Activated T-cell treated with anti-CD3 and anti-CD28 coated beads, Interleukin-2, amount 50 U/mL, for 4 hours (primary cell): Measurements from ENCODE around the gene RNF19B. TPM values are rescaled to one million over a fixed set of nuclear protein-coding genes. Genes with fewer than 3 reads are reported as not detected.

Source experiments
- ATAC-seq, 2 donors: fragments of 200-7000 bp; cut with Tn5 transposase; one replicate each; pipeline ENCODE4 v1.10.0; 2021
- DNase-seq: peaks from one replicate; pipeline ENCODE4 v3.0.0-alpha.2; 2020
- H3K27me3 Mint-ChIP-seq: one replicate; pipeline ENCODE4 v1.8.0; 2021; ENCODE audit warnings: low read depth, mixed read lengths
- H3K36me3 Mint-ChIP-seq: one replicate; pipeline ENCODE4 v1.8.0; 2022; ENCODE audit warnings: mixed read lengths; ENCODE audit not compliant: insufficient read depth
- H3K4me1 Mint-ChIP-seq: one replicate; pipeline ENCODE4 v1.8.0; 2021; ENCODE audit warnings: low read depth, mixed read lengths
- H3K4me3 Mint-ChIP-seq: one replicate; pipeline ENCODE4 v1.8.0; 2021; ENCODE audit warnings: mild to moderate bottlenecking, moderate library complexity, mixed read lengths
- H3K9me3 Mint-ChIP-seq: one replicate; pipeline ENCODE4 v1.8.0; 2021; ENCODE audit warnings: mixed read lengths
- total RNA-seq, 3 donors: library from RNA; stranded (reverse); gene quantifications; one replicate each; pipeline ENCODE4 v1.2.1, GENCODE V29; 2021

RNF19B gene
- total RNA-seq, 3 donors from 2014 or later, result 21.4 to 32.9 (median 23.9) TPM

- ATAC-seq, result no peak
- Mint-ChIP-seq H3K36me3 (no peaks in the 10 kb centered on the region), H3K27me3 (peaks cover 72% of the 10 kb centered on the region), H3K4me3 (peak overlapping the region; percentile 49), H3K4me1 (peaks cover 10% of the 10 kb centered on the region), H3K9me3 (no peaks in the 10 kb centered on the region)
- DNase-seq, result no peak
Observed at GRCh38 chr1:32891241-32891570, 73.4 kb downstream of the RNF19B start.

- DNase-seq (no peak), ATAC-seq (no peak)
- peaks cover 10% of the 10 kb centered on the region for H3K4me1 Mint-ChIP-seq
- no peak overlapping the region for H3K4me3 Mint-ChIP-seq
- H3K36me3 Mint-ChIP-seq, result no peaks in the 10 kb centered on the region
- H3K9me3 Mint-ChIP-seq, result no peaks in the 10 kb centered on the region
- peaks cover 71% of the 10 kb centered on the region for H3K27me3 Mint-ChIP-seq
Observed at GRCh38 chr1:32890516-32891240, 73.9 kb downstream of the RNF19B start.

GRCh38 chr1:32889731-32890278 lies 74.8 kb downstream of the RNF19B start:
- H3K9me3 Mint-ChIP-seq, result no peaks in the 10 kb centered on the region
- H3K4me1 Mint-ChIP-seq, result peaks cover 14% of the 10 kb centered on the region
- peaks cover 75% of the 10 kb centered on the region for H3K27me3 Mint-ChIP-seq
- no peak for ATAC-seq
- no peak overlapping the region for H3K4me3 Mint-ChIP-seq
- no peaks in the 10 kb centered on the region for H3K36me3 Mint-ChIP-seq
- DNase-seq, result no peak

GRCh38 chr1:32888677-32889420 lies 75.8 kb downstream of the RNF19B start:
- Mint-ChIP-seq H3K36me3 (no peaks in the 10 kb centered on the region), H3K27me3 (peaks cover 80% of the 10 kb centered on the region), H3K9me3 (no peaks in the 10 kb centered on the region), H3K4me1 (peaks cover 14% of the 10 kb centered on the region), H3K4me3 (no peak overlapping the region)
- no peak for ATAC-seq
- DNase-seq, result no peak

- DNase-seq (no peak), ATAC-seq (no peak)
- H3K27me3 Mint-ChIP-seq, result peaks cover 77% of the 10 kb centered on the region
- no peaks in the 10 kb centered on the region for H3K36me3 Mint-ChIP-seq
- no peak overlapping the region for H3K4me3 Mint-ChIP-seq
- no peaks in the 10 kb centered on the region for H3K9me3 Mint-ChIP-seq
- peaks cover 14% of the 10 kb centered on the region for H3K4me1 Mint-ChIP-seq
Observed at GRCh38 chr1:32888134-32888533, 76.5 kb downstream of the RNF19B start.

DNA sequence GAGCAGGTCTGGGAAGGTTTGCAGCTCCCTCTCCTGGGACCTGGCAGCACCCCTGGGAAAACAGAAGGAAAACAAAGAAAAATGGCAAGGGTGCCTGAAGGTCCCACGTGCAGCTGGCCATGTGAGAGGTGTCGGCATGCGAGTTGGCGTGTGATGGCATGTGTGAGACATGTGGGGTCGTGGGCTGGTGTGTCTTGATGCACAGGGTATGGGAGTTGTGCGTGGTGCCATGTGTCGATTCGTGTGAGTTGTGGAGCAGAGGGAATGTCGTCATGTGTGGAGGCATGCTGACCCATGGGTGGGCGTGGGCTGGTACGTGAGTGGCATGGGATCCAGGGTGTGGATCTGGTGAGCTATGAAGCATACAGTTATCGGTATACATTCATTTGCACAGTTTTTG lies 77.0 kb downstream of the RNF19B start:
- peaks cover 12% of the 10 kb centered on the region for H3K4me1 Mint-ChIP-seq
- ATAC-seq, result no peak
- H3K27me3 Mint-ChIP-seq, result peaks cover 74% of the 10 kb centered on the region
- no peaks in the 10 kb centered on the region for H3K36me3 Mint-ChIP-seq
- DNase-seq, result no peak
- no peak overlapping the region for H3K4me3 Mint-ChIP-seq
- H3K9me3 Mint-ChIP-seq, result no peaks in the 10 kb centered on the region

DNA sequence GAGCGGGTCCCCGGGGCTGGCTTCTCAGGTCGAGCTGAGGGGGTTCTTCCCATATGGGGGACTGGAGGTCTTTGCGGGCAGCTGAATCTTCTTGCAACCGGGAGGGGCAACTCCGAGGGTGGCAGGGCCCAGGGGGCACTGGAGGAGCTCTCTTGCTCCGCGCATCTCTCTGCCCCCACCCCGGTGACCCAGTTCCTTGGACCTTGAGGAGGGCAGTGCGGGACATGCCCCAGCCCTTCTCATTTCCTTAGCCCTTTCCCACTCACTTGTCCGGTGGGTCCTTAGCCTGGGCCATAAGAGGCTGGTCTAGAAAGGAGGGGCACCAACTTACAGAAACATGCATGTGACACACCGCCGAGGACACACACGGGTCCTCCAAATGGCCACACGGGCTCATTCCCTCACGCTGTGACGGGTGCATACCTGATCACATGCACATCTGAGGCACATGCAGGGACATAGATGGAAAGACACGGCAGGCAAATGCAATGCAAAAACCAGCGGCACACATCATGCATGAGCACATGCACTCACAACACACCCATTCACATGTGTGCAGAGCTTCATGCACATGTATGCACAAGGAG lies 77.7 kb downstream of the RNF19B start:
- Mint-ChIP-seq H3K9me3 (no peaks in the 10 kb centered on the region), H3K4me3 (no peak overlapping the region), H3K36me3 (no peaks in the 10 kb centered on the region), H3K27me3 (peaks cover 67% of the 10 kb centered on the region), H3K4me1 (peaks cover 6% of the 10 kb centered on the region)
- ATAC-seq, result no peak
- DNase-seq, result no peak

Other genes with a start within 250 kb of the RNF19B start
- gene YARS1, start 147.5 kb downstream of the RNF19B start, total RNA-seq, result 100 to 1,000 TPM; 243 to 304 (median 264) TPM
- 10 to 100 TPM; 14.9 to 19.6 (median 15.8) TPM for gene S100PBP, start 147.2 kb downstream of the RNF19B start, total RNA-seq
- gene FNDC5, start 93.9 kb downstream of the RNF19B start, total RNA-seq, result not detected
- not detected for gene HPCA, start 78.3 kb downstream of the RNF19B start, total RNA-seq
- gene TMEM54, start 63.4 kb downstream of the RNF19B start, total RNA-seq, result under 1 TPM; 0.61 to 0.89 (median 0.87) TPM
- gene AK2, start 72.1 kb upstream of the RNF19B start, total RNA-seq, result 100 to 1,000 TPM; 320 to 346 (median 334) TPM
- gene AZIN2, start 116.3 kb upstream of the RNF19B start, total RNA-seq, result 1 to 10 TPM in 2 of 3 donors, under 1 TPM in 1; 0.30 to 2.2 (median 1.4) TPM
- 1 to 10 TPM; 3.8 to 5.9 (median 4.5) TPM for gene TRIM62, start 217.2 kb upstream of the RNF19B start, total RNA-seq